HepG2 (cell line): ENCODE results near the gene ADAMTS16. TPM values are rescaled to one million over a fixed set of nuclear protein-coding genes. Genes with fewer than 3 reads are reported as not detected.

Experiments
- ATAC-seq: fragments of 200-7000 bp; cut with Tn5 transposase; 3 replicates; pipeline ENCODE4 v1.9.1; 2020; ENCODE audit warnings: mild to moderate bottlenecking, moderate library complexity
- BruUV-seq: library from RNA; stranded (reverse); fragments of 400-500 nt; replicated peaks from 2 replicates; lab custom pipeline; 2021; lab: Mats Ljungman, UMichigan
- CTCF ChIA-PET: fragments of 300-600 bp; formaldehyde crosslinking; extraction: SDS; loops from one replicate; lab custom pipeline; 2021; ENCODE audit warnings: low total read pairs, inconsistent platforms, low intra/inter-chr PET ratio; lab: Yijun Ruan, JAX
- POLR2A ChIA-PET: fragments of 350-600 bp; sonication (Branson Sonifier 250); formaldehyde crosslinking; loops from one replicate; lab custom pipeline; 2020; ENCODE audit warnings: antibody characterized with exemption, inconsistent platforms; lab: Yijun Ruan, JAX
- DNase-seq: peaks from one replicate; pipeline ENCODE4 v3.0.0-alpha.2; 2015; ENCODE audit warnings: low spot score
- FAIRE-seq: peaks from 3 replicates; lab custom pipeline; 2011; peaks lifted over from hg19 to GRCh38; lab: Jason Lieb, UNC
- H2AFZ ChIP-seq: one replicate; pipeline ENCODE4 v1.6.1; 2011; ENCODE audit warnings: low read length, inconsistent platforms
- H3K27ac ChIP-seq: fragments of 300-600 bp; 3 replicates; pipeline ENCODE4 v1.8.0; 2011; ENCODE audit warnings: mixed run types, mild to moderate bottlenecking, mixed read lengths, low read length, inconsistent platforms; ENCODE audit not compliant: insufficient read depth; ENCODE audit errors: extremely low read length
- H3K27me3 ChIP-seq, 2 experiments: fragments of 200-600 bp in 1 of 2; 2 replicates in 1 of 2; 3 replicates in 1 of 2; pipeline versions ENCODE4 v1.6.0 to v1.8.0; 2011; ENCODE audit warnings: low read length in 2 of 2, mild to moderate bottlenecking in 2 of 2, moderate library complexity in 2 of 2, inconsistent platforms in 1 of 2; ENCODE audit not compliant: insufficient read depth in 2 of 2, control insufficient read depth in 1 of 2
- H3K36me3 ChIP-seq, 2 experiments: fragments of 200-600 bp in 1 of 2; replicated peaks in 1 of 2; 2 replicates in 1 of 2; 3 replicates in 1 of 2; pipeline versions ENCODE4 v1.5.1 to v1.8.0; 2011; ENCODE audit warnings: low read length in 2 of 2, inconsistent platforms in 1 of 2; ENCODE audit not compliant: insufficient read depth in 2 of 2, control insufficient read depth in 1 of 2
- H3K4me1 ChIP-seq: 2 replicates; pipeline ENCODE4 v1.5.1; 2012; ENCODE audit warnings: low read length, inconsistent platforms; ENCODE audit not compliant: insufficient read depth
- H3K4me2 ChIP-seq: 2 replicates; pipeline ENCODE4 v1.6.0; 2011; ENCODE audit warnings: low read depth, low read length, inconsistent platforms
- H3K4me3 ChIP-seq, 3 experiments: fragments of 200-600 bp in 1 of 3; sonication (generic), shearing (Covaris generic) in 1 of 3; replicated peaks in 1 of 3; 2 replicates each; pipeline ENCODE4 v1.5.1; 2011 to 2016; ENCODE audit warnings: low read length in 3 of 3, inconsistent platforms in 2 of 3, low read depth in 2 of 3, mild to moderate bottlenecking in 2 of 3, control low read depth in 1 of 3, mixed read lengths in 1 of 3; ENCODE audit not compliant: insufficient read depth in 1 of 3
- H3K79me2 ChIP-seq: one replicate; pipeline ENCODE4 v1.6.1; 2011; ENCODE audit warnings: low read length, inconsistent platforms; ENCODE audit not compliant: insufficient read depth
- H3K9ac ChIP-seq: 2 replicates; pipeline ENCODE4 v1.6.0; 2011; ENCODE audit warnings: mild to moderate bottlenecking, low read depth, low read length, inconsistent platforms; ENCODE audit not compliant: insufficient read depth
- H3K9me3 ChIP-seq: 2 replicates; pipeline ENCODE4 v1.5.1; 2012; ENCODE audit warnings: mild to moderate bottlenecking, low read length
- H4K20me1 ChIP-seq: 2 replicates; pipeline ENCODE4 v1.6.0; 2011; ENCODE audit warnings: inconsistent platforms, mild to moderate bottlenecking, low read length, moderate library complexity; ENCODE audit not compliant: insufficient read depth
- MBNL3 ChIP-seq: fragments of 250-450 bp; sonication (Bioruptor Pico); conservative IDR thresholded peaks from 2 replicates; pipeline ENCODE4 v1.8.0; 2022; ENCODE audit warnings: mild to moderate bottlenecking, inconsistent platforms
- MYNN ChIP-seq: sonication (generic); formaldehyde crosslinking; IDR thresholded peaks from 2 replicates; pipeline ENCODE4 v1.4.0; 2020; ENCODE audit warnings: mild to moderate bottlenecking, low read depth, missing genetic modification reagents
- PHF5A ChIP-seq: IDR thresholded peaks from one replicate; pipeline ENCODE4 v1.6.1; 2018; ENCODE audit warnings: low read depth, missing genetic modification reagents; ENCODE audit not compliant: unreplicated experiment
- PLRG1 ChIP-seq: fragments of 450-650 bp; conservative IDR thresholded peaks from 2 replicates; pipeline ENCODE4 v1.6.1; 2016
- SP5 ChIP-seq: IDR thresholded peaks from 2 replicates; pipeline ENCODE4 v1.6.1; 2016; ENCODE audit warnings: low read depth, borderline replicate concordance
- SRY ChIP-seq: sonication (generic); formaldehyde crosslinking; IDR thresholded peaks from 2 replicates; pipeline ENCODE4 v1.8.0; 2022; ENCODE audit warnings: mild to moderate bottlenecking, missing genetic modification reagents
- U2AF2 ChIP-seq: fragments of 200-400 bp; formaldehyde crosslinking; IDR thresholded peaks from 2 replicates; pipeline ENCODE4 v1.6.1; 2017; ENCODE audit warnings: low read depth, mild to moderate bottlenecking, low read length
- WIZ ChIP-seq: sonication (generic); formaldehyde crosslinking; IDR thresholded peaks from 2 replicates; pipeline ENCODE4 v1.5.1; 2020; ENCODE audit warnings: mild to moderate bottlenecking, missing genetic modification reagents
- ZHX1 ChIP-seq: sonication (generic); formaldehyde crosslinking; IDR thresholded peaks from 2 replicates; pipeline ENCODE4 v1.8.1; 2022; ENCODE audit warnings: low read depth, mild to moderate bottlenecking, missing genetic modification reagents
- ZNF614 ChIP-seq: IDR thresholded peaks from 2 replicates; pipeline ENCODE4 v1.6.1; 2018; ENCODE audit warnings: missing biosample characterization, missing genetic modification reagents, inconsistent platforms, borderline replicate concordance
- ZSCAN21 ChIP-seq: sonication (generic); formaldehyde crosslinking; IDR thresholded peaks from 2 replicates; pipeline ENCODE4 v1.8.0; 2022; ENCODE audit warnings: mild to moderate bottlenecking, missing genetic modification reagents, moderate library complexity, borderline replicate concordance
- WGBS: methylation state at CpG from one replicate; pipeline ENCODE4 v1.1.6; 2017; ENCODE audit warnings: low lambda C conversion rate; 5-methylcytosine and 5-hydroxymethylcytosine counted together
- in situ Hi-C: cut with HindIII; loops from 2 replicates; pipeline ENCODE4 v1.10.0; 2017; ENCODE audit warnings: low pct_unique_long_range_greater_than_20kb; ENCODE audit not compliant: extremely low pct_ligation_motif_present
- intact Hi-C: fragments of 100-400 bp; cut with micrococcal nuclease; formaldehyde crosslinking; loops from one replicate; pipeline ENCODE4 v1.10.0; 2022; ENCODE audit not compliant: unreplicated experiment
- polyA plus RNA-seq, 8 experiments: library from polyadenylated mRNA; depleted of rRNA in 3 of 8; stranded (reverse) in 7 of 8; unstranded in 1 of 8; fragments of >200 nt; fragmentation: Illumina TruSeq in 4 of 8; extraction: Trizol in 4 of 8; gene quantifications; 2 replicates each; pipeline versions ENCODE4 v1.2.1 to v1.2.3, GENCODE V29; 2011 to 2016; ENCODE audit warnings: low read depth in 4 of 8, missing spikeins in 1 of 8, mixed read lengths in 1 of 8; ENCODE audit not compliant: insufficient read depth in 1 of 8
- total RNA-seq, 5 experiments: library from RNA; depleted of rRNA; stranded (reverse); fragments of >200 nt; fragmentation: Illumina TruSeq; extraction: Trizol; gene quantifications; 2 replicates each; pipeline ENCODE4 v1.2.3, GENCODE V29; 2016; ENCODE audit warnings: low read depth in 1 of 5
- TF ChIP-seq, protein P1 (sequence below): sonication (generic); formaldehyde crosslinking; IDR thresholded peaks from 2 replicates; pipeline ENCODE4 v1.9.0; 2021; ENCODE audit warnings: mild to moderate bottlenecking, missing genetic modification reagents

ADAMTS16 gene
- total and polyA plus RNA-seq, 2 of the 13 experiments (the other 11 are each of a cell fraction or from before 2014, with no cell fraction given), result 0.02 to 0.03 TPM

DNA sequence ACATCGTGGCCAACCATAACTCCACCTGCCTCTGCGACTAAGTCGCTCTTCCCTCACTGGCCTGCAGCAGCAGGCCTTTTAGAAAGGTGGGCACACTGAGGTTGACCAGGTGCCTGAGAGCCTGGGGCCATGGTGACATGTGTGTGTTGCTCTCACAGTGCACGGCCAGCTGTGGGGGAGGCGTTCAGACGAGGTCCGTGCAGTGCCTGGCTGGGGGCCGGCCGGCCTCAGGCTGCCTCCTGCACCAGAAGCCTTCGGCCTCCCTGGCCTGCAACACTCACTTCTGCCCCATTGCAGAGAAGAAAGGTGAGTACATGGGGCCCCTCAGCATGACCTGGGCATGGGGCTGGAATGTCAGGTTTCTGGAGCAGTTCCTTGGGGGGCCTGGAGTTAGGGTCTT lies 177.8 kb downstream of the ADAMTS16 start (continued):
- no peak for TF ChIP-seq ZHX1 (CRISPR knock-in tag)
- TF ChIP-seq PHF5A, result no peak
- TF ChIP-seq SP5 (CRISPR knock-in tag), result no peak
- TF ChIP-seq PLRG1, result no peak
- TF ChIP-seq WIZ (CRISPR knock-in tag), result no peak

GRCh38 chr5:5318426-5319190 lies 178.5 kb downstream of the ADAMTS16 start:
- Histone ChIP-seq H3K4me3 (no peak overlapping the region), H3K27ac (no peak overlapping the region), H3K9me3 (no peaks in the 10 kb centered on the region), H3K4me2 (no peak overlapping the region), H3K4me1 (peaks cover 6% of the 10 kb centered on the region), H3K36me3 (no peaks in the 10 kb centered on the region), H3K79me2 (no peaks in the 10 kb centered on the region), H2AFZ (no peak overlapping the region), H3K27me3 (peaks cover 0 to 3% of the 10 kb centered on the region in 2 experiments; a peak in 2 of 5 replicates), H3K9ac (no peak overlapping the region), H4K20me1 (no peaks in the 10 kb centered on the region)
- no peak for ATAC-seq
- ChIA-PET POLR2A (no interaction called here), CTCF (no interaction called here)
- FAIRE-seq, result no peak
- in situ Hi-C loops (no loop called here), intact Hi-C loops (no loop called here)
- no peak for DNase-seq
- 71% methylated on average over 18 of the region's 18 CpGs for WGBS
- no TSS peak for BruUV-seq
- TF ChIP-seq MYNN (CRISPR knock-in tag) (no peak), ZSCAN21 (CRISPR knock-in tag) (no peak), U2AF2 (no peak), MBNL3 (no peak), SRY (CRISPR knock-in tag) (no peak), ZNF614 (CRISPR knock-in tag) (no peak)
- TF ChIP-seq, protein P1, sequence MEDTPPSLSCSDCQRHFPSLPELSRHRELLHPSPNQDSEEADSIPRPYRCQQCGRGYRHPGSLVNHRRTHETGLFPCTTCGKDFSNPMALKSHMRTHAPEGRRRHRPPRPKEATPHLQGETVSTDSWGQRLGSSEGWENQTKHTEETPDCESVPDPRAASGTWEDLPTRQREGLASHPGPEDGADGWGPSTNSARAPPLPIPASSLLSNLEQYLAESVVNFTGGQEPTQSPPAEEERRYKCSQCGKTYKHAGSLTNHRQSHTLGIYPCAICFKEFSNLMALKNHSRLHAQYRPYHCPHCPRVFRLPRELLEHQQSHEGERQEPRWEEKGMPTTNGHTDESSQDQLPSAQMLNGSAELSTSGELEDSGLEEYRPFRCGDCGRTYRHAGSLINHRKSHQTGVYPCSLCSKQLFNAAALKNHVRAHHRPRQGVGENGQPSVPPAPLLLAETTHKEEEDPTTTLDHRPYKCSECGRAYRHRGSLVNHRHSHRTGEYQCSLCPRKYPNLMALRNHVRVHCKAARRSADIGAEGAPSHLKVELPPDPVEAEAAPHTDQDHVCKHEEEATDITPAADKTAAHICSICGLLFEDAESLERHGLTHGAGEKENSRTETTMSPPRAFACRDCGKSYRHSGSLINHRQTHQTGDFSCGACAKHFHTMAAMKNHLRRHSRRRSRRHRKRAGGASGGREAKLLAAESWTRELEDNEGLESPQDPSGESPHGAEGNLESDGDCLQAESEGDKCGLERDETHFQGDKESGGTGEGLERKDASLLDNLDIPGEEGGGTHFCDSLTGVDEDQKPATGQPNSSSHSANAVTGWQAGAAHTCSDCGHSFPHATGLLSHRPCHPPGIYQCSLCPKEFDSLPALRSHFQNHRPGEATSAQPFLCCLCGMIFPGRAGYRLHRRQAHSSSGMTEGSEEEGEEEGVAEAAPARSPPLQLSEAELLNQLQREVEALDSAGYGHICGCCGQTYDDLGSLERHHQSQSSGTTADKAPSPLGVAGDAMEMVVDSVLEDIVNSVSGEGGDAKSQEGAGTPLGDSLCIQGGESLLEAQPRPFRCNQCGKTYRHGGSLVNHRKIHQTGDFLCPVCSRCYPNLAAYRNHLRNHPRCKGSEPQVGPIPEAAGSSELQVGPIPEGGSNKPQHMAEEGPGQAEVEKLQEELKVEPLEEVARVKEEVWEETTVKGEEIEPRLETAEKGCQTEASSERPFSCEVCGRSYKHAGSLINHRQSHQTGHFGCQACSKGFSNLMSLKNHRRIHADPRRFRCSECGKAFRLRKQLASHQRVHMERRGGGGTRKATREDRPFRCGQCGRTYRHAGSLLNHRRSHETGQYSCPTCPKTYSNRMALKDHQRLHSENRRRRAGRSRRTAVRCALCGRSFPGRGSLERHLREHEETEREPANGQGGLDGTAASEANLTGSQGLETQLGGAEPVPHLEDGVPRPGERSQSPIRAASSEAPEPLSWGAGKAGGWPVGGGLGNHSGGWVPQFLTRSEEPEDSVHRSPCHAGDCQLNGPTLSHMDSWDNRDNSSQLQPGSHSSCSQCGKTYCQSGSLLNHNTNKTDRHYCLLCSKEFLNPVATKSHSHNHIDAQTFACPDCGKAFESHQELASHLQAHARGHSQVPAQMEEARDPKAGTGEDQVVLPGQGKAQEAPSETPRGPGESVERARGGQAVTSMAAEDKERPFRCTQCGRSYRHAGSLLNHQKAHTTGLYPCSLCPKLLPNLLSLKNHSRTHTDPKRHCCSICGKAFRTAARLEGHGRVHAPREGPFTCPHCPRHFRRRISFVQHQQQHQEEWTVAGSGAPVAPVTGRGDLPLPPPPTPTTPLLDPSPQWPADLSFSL (CRISPR knock-in tag), result no peak
